HL-60 (cell line): ENCODE results near the gene ATP9B.

ENCODE experiments used
- DNase-seq, 2 experiments: peaks; one replicate each; pipeline ENCODE4 v3.0.0-alpha.2; 2010 to 2020; ENCODE audit warnings: low read depth in 1 of 2, low spot score in 1 of 2
- H3K27ac ChIP-seq: fragments of 250-450 bp; sonication (Bioruptor Pico); replicated peaks from 2 replicates; pipeline ENCODE4 v1.5.1; 2020; ENCODE audit warnings: mild to moderate bottlenecking, moderate library complexity
- H3K27me3 ChIP-seq: fragments of 250-450 bp; sonication (Bioruptor Pico); 2 replicates; pipeline ENCODE4 v1.5.1; 2021; ENCODE audit warnings: mild to moderate bottlenecking, moderate library complexity; ENCODE audit not compliant: insufficient read depth, poor library complexity, severe bottlenecking
- H3K4me3 ChIP-seq: replicated peaks from 2 replicates; pipeline ENCODE4 v1.5.1; 2011; ENCODE audit warnings: mild to moderate bottlenecking, control low read depth, low read length; ENCODE audit not compliant: insufficient read depth
- GABPA ChIP-seq: IDR thresholded peaks from 2 replicates; pipeline ENCODE4 v1.6.1; 2012; ENCODE audit warnings: low read depth
- POLR2AphosphoS5 ChIP-seq: IDR thresholded peaks from 2 replicates; pipeline ENCODE4 v1.6.1; 2012; ENCODE audit warnings: low read depth
- SPI1 ChIP-seq: IDR thresholded peaks from 2 replicates; pipeline ENCODE4 v1.6.1; 2012; ENCODE audit warnings: low read depth, mild to moderate bottlenecking, borderline replicate concordance
- TF ChIP-seq, protein P1 (sequence below): IDR thresholded peaks from 2 replicates; pipeline ENCODE4 v1.6.1; 2012; ENCODE audit warnings: low read depth; ENCODE audit not compliant: insufficient replicate concordance
- TF ChIP-seq, protein P2 (sequence below): IDR thresholded peaks from one replicate; pipeline ENCODE4 v1.5.1; 2011; ENCODE audit warnings: low read length, control low read depth, inconsistent platforms; ENCODE audit not compliant: insufficient read depth

Gene ATP9B

GRCh38 chr18:79302120-79302519 lies 232.9 kb downstream of the ATP9B start:
- Histone ChIP-seq H3K4me3 (no peak overlapping the region), H3K27me3 (no peaks in the 10 kb centered on the region), H3K27ac (no peak overlapping the region)
- no peak for DNase-seq
- TF ChIP-seq GABPA, result no peak
- no peak for TF ChIP-seq POLR2AphosphoS5
- TF ChIP-seq, protein P1, sequence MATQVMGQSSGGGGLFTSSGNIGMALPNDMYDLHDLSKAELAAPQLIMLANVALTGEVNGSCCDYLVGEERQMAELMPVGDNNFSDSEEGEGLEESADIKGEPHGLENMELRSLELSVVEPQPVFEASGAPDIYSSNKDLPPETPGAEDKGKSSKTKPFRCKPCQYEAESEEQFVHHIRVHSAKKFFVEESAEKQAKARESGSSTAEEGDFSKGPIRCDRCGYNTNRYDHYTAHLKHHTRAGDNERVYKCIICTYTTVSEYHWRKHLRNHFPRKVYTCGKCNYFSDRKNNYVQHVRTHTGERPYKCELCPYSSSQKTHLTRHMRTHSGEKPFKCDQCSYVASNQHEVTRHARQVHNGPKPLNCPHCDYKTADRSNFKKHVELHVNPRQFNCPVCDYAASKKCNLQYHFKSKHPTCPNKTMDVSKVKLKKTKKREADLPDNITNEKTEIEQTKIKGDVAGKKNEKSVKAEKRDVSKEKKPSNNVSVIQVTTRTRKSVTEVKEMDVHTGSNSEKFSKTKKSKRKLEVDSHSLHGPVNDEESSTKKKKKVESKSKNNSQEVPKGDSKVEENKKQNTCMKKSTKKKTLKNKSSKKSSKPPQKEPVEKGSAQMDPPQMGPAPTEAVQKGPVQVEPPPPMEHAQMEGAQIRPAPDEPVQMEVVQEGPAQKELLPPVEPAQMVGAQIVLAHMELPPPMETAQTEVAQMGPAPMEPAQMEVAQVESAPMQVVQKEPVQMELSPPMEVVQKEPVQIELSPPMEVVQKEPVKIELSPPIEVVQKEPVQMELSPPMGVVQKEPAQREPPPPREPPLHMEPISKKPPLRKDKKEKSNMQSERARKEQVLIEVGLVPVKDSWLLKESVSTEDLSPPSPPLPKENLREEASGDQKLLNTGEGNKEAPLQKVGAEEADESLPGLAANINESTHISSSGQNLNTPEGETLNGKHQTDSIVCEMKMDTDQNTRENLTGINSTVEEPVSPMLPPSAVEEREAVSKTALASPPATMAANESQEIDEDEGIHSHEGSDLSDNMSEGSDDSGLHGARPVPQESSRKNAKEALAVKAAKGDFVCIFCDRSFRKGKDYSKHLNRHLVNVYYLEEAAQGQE, result no peak
- TF ChIP-seq SPI1, result no peak
- TF ChIP-seq, protein P2, sequence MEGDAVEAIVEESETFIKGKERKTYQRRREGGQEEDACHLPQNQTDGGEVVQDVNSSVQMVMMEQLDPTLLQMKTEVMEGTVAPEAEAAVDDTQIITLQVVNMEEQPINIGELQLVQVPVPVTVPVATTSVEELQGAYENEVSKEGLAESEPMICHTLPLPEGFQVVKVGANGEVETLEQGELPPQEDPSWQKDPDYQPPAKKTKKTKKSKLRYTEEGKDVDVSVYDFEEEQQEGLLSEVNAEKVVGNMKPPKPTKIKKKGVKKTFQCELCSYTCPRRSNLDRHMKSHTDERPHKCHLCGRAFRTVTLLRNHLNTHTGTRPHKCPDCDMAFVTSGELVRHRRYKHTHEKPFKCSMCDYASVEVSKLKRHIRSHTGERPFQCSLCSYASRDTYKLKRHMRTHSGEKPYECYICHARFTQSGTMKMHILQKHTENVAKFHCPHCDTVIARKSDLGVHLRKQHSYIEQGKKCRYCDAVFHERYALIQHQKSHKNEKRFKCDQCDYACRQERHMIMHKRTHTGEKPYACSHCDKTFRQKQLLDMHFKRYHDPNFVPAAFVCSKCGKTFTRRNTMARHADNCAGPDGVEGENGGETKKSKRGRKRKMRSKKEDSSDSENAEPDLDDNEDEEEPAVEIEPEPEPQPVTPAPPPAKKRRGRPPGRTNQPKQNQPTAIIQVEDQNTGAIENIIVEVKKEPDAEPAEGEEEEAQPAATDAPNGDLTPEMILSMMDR, result no peak

- TF ChIP-seq, protein P1, result no peak
- TF ChIP-seq POLR2AphosphoS5 (no peak), GABPA (no peak), SPI1 (no peak)
- TF ChIP-seq, protein P2, result no peak
- no peak overlapping the region for H3K27ac ChIP-seq
- DNase-seq, result no peak
These were observed 236.7 kb downstream of the ATP9B start for GRCh38 chr18:79305911-79306310.

GRCh38 chr18:79309614-79310358 lies 240.6 kb downstream of the ATP9B start:
- H3K4me3 ChIP-seq, result no peak overlapping the region
- DNase-seq, result no peak
- H3K27me3 ChIP-seq, result no peaks in the 10 kb centered on the region
- TF ChIP-seq, protein P1, result no peak
- TF ChIP-seq SPI1, result no peak
- TF ChIP-seq GABPA, result no peak
- no peak for TF ChIP-seq POLR2AphosphoS5
- TF ChIP-seq, protein P2, result no peak
- H3K27ac ChIP-seq, result no peak overlapping the region

More at GRCh38 chr18:79305911-79306310, 236.7 kb downstream of the ATP9B start:
- Histone ChIP-seq H3K4me3 (no peak overlapping the region), H3K27me3 (no peaks in the 10 kb centered on the region)
